Breast epithelium (tissue), 4 donors: Measurements from ENCODE around the gene ANKS4B. TPM values are rescaled to one million over a fixed set of nuclear protein-coding genes. Genes with fewer than 3 reads are reported as not detected.
"Not testable (repeated sequence)": the region's sequence is repeated elsewhere in the genome, so short reads cannot be mapped to it uniquely, and the experiment has no call there.

Experiments
- DNase-seq, 2 donors: peaks; one replicate each; pipeline ENCODE4 v3.0.0-alpha.2; 2019; ENCODE audit warnings: low spot score in 2 of 2
- H3K27ac ChIP-seq, 2 donors: fragments of 200-600 bp; sonication (generic) in 1 of 2; one replicate each; pipeline ENCODE4 v1.5.1; 2016 to 2019; ENCODE audit warnings: mild to moderate bottlenecking in 1 of 2
- H3K27me3 ChIP-seq, 2 donors: fragments of 200-600 bp; sonication (generic) in 1 of 2; one replicate each; pipeline versions ENCODE4 v1.5.1 to v1.6.0; 2017 to 2019; ENCODE audit warnings: control low read depth in 1 of 2, mild to moderate bottlenecking in 1 of 2
- H3K36me3 ChIP-seq: fragments of 200-600 bp; one replicate; pipeline ENCODE4 v1.5.1; 2019
- H3K4me1 ChIP-seq, 2 donors: fragments of 200-600 bp; sonication (generic); one replicate each; pipeline ENCODE4 v1.5.1; 2016 to 2019; ENCODE audit warnings: control low read depth in 1 of 2
- H3K4me3 ChIP-seq, 3 donors: fragments of 200-600 bp; sonication (generic); 1 replicate in 2 of 3; 2 replicates in 1 of 3; pipeline ENCODE4 v1.5.1; 2016 to 2019; ENCODE audit warnings: mild to moderate bottlenecking in 3 of 3, moderate library complexity in 2 of 3
- H3K9me3 ChIP-seq, 2 donors: fragments of 200-600 bp; sonication (generic) in 1 of 2; one replicate each; pipeline ENCODE4 v1.5.1; 2016 to 2019; ENCODE audit warnings: control low read depth in 1 of 2
- CTCF ChIP-seq, 3 donors: fragments of 450-650 bp; IDR thresholded peaks; one replicate each; pipeline ENCODE4 v1.5.1; 2016 to 2017; ENCODE audit warnings: antibody characterized with exemption in 3 of 3, mild to moderate bottlenecking in 3 of 3, moderate library complexity in 3 of 3
- POLR2A ChIP-seq: fragments of 450-650 bp; IDR thresholded peaks from one replicate; pipeline ENCODE4 v1.6.1; 2016; ENCODE audit warnings: antibody characterized with exemption, mild to moderate bottlenecking, moderate library complexity
- POLR2AphosphoS5 ChIP-seq, 3 donors: sonication (generic); formaldehyde crosslinking; IDR thresholded peaks; one replicate each; pipeline ENCODE4 v1.6.1; 2017; ENCODE audit warnings: antibody characterized with exemption in 3 of 3
- intact Hi-C: fragments of 100-400 bp; cut with DNase I; formaldehyde crosslinking; loops from one replicate; pipeline ENCODE4 v1.15.1; 2023; ENCODE audit warnings: low total_unique reads
- total RNA-seq, 3 donors: library from RNA; depleted of rRNA; stranded (reverse); fragments of >200 nt; gene quantifications; one replicate each; pipeline ENCODE4 v1.1.0, GENCODE V29; 2016

ANKS4B gene
- total RNA-seq, 3 donors from 2014 or later = 0.33 TPM; not detected in 2

GRCh38 chr16:21236831-21237230 is 3.3 kb downstream of the ANKS4B start:
- no peak overlapping the region for H3K4me3 ChIP-seq
- no peaks in the 10 kb centered on the region for H3K4me1 ChIP-seq
- H3K27me3 ChIP-seq = no peaks in the 10 kb centered on the region
- TF ChIP-seq CTCF (IDR thresholded peaks at IDR 0.05) (no peak), POLR2A (no peak), POLR2AphosphoS5 (IDR thresholded peaks at IDR 0.05) (no peak)
- no peaks in the 10 kb centered on the region for H3K36me3 ChIP-seq
- intact Hi-C loops = no loop called here
- no peak for DNase-seq
- H3K9me3 ChIP-seq = no peaks in the 10 kb centered on the region
- no peak overlapping the region for H3K27ac ChIP-seq

- TF ChIP-seq CTCF (IDR thresholded peaks at IDR 0.05) (no peak), POLR2A (no peak), POLR2AphosphoS5 (IDR thresholded peaks at IDR 0.05) (no peak)
- intact Hi-C loops = no loop called here
- Histone ChIP-seq H3K9me3 (no peaks in the 10 kb centered on the region), H3K27me3 (no peaks in the 10 kb centered on the region), H3K27ac (no peak overlapping the region), H3K4me3 (no peak overlapping the region), H3K36me3 (no peaks in the 10 kb centered on the region), H3K4me1 (no peaks in the 10 kb centered on the region)
- DNase-seq = no peak
Observed at GRCh38 chr16:21239646-21240045, 6.1 kb downstream of the ANKS4B start.

GRCh38 chr16:21242756-21243155 is 9.3 kb downstream of the ANKS4B start:
- H3K9me3 ChIP-seq = no peaks in the 10 kb centered on the region
- H3K4me1 ChIP-seq = no peaks in the 10 kb centered on the region
- no peak overlapping the region for H3K4me3 ChIP-seq
- TF ChIP-seq CTCF (IDR thresholded peaks at IDR 0.05) (no peak), POLR2A (no peak), POLR2AphosphoS5 (IDR thresholded peaks at IDR 0.05) (no peak)
- no peak for DNase-seq
- H3K27me3 ChIP-seq = no peaks in the 10 kb centered on the region
- no peaks in the 10 kb centered on the region for H3K36me3 ChIP-seq
- intact Hi-C loops = no loop called here
- H3K27ac ChIP-seq = no peak overlapping the region

GRCh38 chr16:21244518-21245215 is 11.2 kb downstream of the ANKS4B start:
- Histone ChIP-seq H3K36me3 (no peaks in the 10 kb centered on the region), H3K27me3 (no peaks in the 10 kb centered on the region), H3K9me3 (no peaks in the 10 kb centered on the region), H3K27ac (no peak overlapping the region), H3K4me3 (no peak overlapping the region), H3K4me1 (no peaks in the 10 kb centered on the region)
- intact Hi-C loops = no loop called here
- TF ChIP-seq POLR2A = no peak
- DNase-seq = no peak

GRCh38 chr16:21248179-21248578 is 14.7 kb downstream of the ANKS4B start:
- intact Hi-C loops, DNase-seq, H3K27ac ChIP-seq: not testable (repeated sequence)

GRCh38 chr16:21250072-21250923 is 16.8 kb downstream of the ANKS4B start:
- DNase-seq = no peak
- H3K27me3 ChIP-seq = no peaks in the 10 kb centered on the region
- no peaks in the 10 kb centered on the region for H3K9me3 ChIP-seq
- intact Hi-C loops = loop anchor here (5.0 kb wide), 1 partner anchor 1412 kb away; no protein-coding TSS in a partner anchor
- TF ChIP-seq POLR2A = no peak
- H3K36me3 ChIP-seq = no peaks in the 10 kb centered on the region
- H3K4me1 ChIP-seq = no peaks in the 10 kb centered on the region
- H3K27ac ChIP-seq = no peak overlapping the region
- H3K4me3 ChIP-seq = no peak overlapping the region

More at GRCh38 chr16:21248179-21248578, 14.7 kb downstream of the ANKS4B start:
- not testable (repeated sequence) for H3K36me3 ChIP-seq, H3K4me3 ChIP-seq, H3K4me1 ChIP-seq, H3K27me3 ChIP-seq, H3K9me3 ChIP-seq
